Suprapubic skin (tissue), 4 donors: ENCODE results near the gene ROR2.

Source experiments
- EP300 ChIP-seq: sonication (generic); formaldehyde crosslinking; IDR thresholded peaks from one replicate; pipeline ENCODE4 v1.6.1; 2017; ENCODE audit warnings: antibody characterized with exemption
- POLR2A ChIP-seq, 2 donors: fragments of 450-650 bp; IDR thresholded peaks; one replicate each; pipeline ENCODE4 v1.6.1; 2017; ENCODE audit warnings: antibody characterized with exemption in 2 of 2, mild to moderate bottlenecking in 2 of 2, moderate library complexity in 2 of 2
- POLR2AphosphoS5 ChIP-seq, 3 donors: sonication (generic); formaldehyde crosslinking; IDR thresholded peaks; one replicate each; pipeline ENCODE4 v1.6.1; 2017; ENCODE audit warnings: antibody characterized with exemption in 3 of 3
- TF ChIP-seq, protein P1 (sequence below), 2 donors: fragments of 200-600 bp in 1 of 2; fragments of 450-650 bp in 1 of 2; sonication (generic) in 1 of 2; IDR thresholded peaks; one replicate each; pipeline ENCODE4 v1.5.1; 2016 to 2019; ENCODE audit warnings: antibody characterized with exemption in 2 of 2, mild to moderate bottlenecking in 1 of 2, moderate library complexity in 1 of 2

DNA sequence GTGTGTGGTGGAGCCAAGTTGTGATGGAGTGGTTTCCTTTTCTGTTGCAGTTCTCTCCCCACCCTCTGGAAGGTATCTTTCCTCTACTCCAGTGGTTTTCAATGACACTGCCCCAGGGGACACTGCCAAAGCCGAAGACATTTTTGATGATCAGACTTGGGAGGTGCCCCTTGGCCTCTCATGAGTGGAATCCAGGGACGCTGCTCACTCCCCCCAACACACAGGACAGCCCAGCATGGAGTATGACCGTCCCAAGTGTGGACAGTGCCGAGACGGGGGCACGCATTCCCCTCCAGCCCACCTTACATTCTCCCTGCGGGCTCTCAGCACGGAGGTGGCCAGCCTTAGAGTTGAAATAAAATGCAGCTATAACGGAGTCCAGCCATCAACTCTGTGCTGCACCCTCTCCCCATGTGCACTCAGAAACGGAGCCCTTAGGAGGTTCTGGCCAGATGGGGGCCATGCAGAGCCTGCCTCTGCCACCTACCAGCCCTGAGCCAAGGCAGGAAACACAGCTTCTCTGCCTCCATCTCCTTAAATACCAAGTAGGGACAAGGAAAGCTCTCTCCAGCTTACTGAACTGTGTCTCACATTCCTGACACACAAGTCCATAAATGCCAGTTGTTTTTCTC lies 150.8 kb downstream of the ROR2 start:
- TF ChIP-seq EP300 (no peak), POLR2AphosphoS5 (IDR thresholded peaks at IDR 0.05) (no peak), POLR2A (IDR thresholded peaks at IDR 0.05) (no peak)
- TF ChIP-seq, protein P1, sequence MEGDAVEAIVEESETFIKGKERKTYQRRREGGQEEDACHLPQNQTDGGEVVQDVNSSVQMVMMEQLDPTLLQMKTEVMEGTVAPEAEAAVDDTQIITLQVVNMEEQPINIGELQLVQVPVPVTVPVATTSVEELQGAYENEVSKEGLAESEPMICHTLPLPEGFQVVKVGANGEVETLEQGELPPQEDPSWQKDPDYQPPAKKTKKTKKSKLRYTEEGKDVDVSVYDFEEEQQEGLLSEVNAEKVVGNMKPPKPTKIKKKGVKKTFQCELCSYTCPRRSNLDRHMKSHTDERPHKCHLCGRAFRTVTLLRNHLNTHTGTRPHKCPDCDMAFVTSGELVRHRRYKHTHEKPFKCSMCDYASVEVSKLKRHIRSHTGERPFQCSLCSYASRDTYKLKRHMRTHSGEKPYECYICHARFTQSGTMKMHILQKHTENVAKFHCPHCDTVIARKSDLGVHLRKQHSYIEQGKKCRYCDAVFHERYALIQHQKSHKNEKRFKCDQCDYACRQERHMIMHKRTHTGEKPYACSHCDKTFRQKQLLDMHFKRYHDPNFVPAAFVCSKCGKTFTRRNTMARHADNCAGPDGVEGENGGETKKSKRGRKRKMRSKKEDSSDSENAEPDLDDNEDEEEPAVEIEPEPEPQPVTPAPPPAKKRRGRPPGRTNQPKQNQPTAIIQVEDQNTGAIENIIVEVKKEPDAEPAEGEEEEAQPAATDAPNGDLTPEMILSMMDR (IDR thresholded peaks at IDR 0.05): no peak
